Measurements from ENCODE around the gene CCDC186. TPM values are rescaled to one million over a fixed set of nuclear protein-coding genes. Genes with fewer than 3 reads are reported as not detected.
"Not testable (repeated sequence)": the region's sequence is repeated elsewhere in the genome, so short reads cannot be mapped to it uniquely, and the experiment has no call there.

CCDC186 gene
- total and polyA plus RNA-seq, 9 donors: 4.4 to 31.2 (median 17.4) TPM

DNA sequence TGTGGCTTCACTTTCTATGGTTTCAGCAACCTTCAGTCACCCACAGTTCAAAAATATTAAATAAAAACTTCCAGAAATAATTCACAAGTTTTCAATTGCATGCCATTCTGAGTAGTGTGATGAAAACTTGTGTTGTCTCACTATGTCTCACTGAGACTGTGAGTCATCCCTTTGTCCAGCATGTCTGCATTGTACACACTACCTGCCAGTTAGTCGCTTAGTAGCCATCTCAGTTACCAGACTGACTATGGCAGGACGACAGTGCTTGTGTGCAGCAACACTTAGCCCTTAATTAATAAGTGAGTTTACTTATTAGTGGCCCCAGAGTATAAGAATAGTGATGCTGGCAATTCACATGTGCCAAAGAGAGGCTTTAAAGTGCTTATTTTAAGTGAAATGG is 22.5 kb downstream of the CCDC186 start:
- 85 to 94% (median 90%) methylated on average over 2 of the region's 2 CpGs for WGBS, 3 donors
- TF ChIP-seq, protein P1, sequence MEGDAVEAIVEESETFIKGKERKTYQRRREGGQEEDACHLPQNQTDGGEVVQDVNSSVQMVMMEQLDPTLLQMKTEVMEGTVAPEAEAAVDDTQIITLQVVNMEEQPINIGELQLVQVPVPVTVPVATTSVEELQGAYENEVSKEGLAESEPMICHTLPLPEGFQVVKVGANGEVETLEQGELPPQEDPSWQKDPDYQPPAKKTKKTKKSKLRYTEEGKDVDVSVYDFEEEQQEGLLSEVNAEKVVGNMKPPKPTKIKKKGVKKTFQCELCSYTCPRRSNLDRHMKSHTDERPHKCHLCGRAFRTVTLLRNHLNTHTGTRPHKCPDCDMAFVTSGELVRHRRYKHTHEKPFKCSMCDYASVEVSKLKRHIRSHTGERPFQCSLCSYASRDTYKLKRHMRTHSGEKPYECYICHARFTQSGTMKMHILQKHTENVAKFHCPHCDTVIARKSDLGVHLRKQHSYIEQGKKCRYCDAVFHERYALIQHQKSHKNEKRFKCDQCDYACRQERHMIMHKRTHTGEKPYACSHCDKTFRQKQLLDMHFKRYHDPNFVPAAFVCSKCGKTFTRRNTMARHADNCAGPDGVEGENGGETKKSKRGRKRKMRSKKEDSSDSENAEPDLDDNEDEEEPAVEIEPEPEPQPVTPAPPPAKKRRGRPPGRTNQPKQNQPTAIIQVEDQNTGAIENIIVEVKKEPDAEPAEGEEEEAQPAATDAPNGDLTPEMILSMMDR (IDR thresholded peaks at IDR 0.05): no peak
- no peak for TF ChIP-seq POLR2A (IDR thresholded peaks at IDR 0.05)
- no peak for TF ChIP-seq EP300 (IDR thresholded peaks at IDR 0.05)
- no peak overlapping the region for H3K27ac ChIP-seq
- no peak for DNase-seq
- no peaks in the 10 kb centered on the region for H3K27me3 ChIP-seq
- intact Hi-C loops (cut with DNase I): no loop called here
- no peaks in the 10 kb centered on the region for H3K36me3 ChIP-seq
- H3K4me3 ChIP-seq: no peak overlapping the region
- no peaks in the 10 kb centered on the region for H3K9me3 ChIP-seq
- no peaks in the 10 kb centered on the region for H3K4me1 ChIP-seq (ENCODE audit: insufficient read depth)

DNA sequence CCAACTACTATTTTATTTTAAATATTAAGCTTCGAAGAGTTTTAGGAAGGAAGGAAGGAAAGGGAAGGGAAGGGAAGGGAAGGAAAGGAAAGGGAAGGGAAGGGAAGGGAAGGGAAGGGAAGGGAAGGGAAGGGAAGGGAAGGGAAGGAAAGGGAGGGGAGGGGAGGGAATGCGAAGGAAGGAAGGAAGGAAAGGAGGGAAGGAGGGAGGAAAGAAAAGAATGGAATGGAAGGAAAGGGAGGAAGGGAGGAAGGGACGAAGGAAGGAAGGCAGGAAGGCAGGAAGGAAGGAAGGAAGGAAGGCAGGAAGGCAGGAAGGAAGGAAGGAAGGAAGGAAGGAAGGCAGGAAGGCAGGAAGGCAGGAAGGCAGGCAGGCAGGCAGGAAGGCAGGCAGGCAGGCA is 24.5 kb downstream of the CCDC186 start:
- H3K9me3 ChIP-seq; H3K36me3 ChIP-seq; H3K27me3 ChIP-seq; H3K4me1 ChIP-seq (ENCODE audit: insufficient read depth); intact Hi-C loops (cut with DNase I); DNase-seq; H3K27ac ChIP-seq; H3K4me3 ChIP-seq: not testable (repeated sequence)
- WGBS, 3 donors: 95 to 97% (median 95%) methylated on average over 3 of the region's 3 CpGs

DNA sequence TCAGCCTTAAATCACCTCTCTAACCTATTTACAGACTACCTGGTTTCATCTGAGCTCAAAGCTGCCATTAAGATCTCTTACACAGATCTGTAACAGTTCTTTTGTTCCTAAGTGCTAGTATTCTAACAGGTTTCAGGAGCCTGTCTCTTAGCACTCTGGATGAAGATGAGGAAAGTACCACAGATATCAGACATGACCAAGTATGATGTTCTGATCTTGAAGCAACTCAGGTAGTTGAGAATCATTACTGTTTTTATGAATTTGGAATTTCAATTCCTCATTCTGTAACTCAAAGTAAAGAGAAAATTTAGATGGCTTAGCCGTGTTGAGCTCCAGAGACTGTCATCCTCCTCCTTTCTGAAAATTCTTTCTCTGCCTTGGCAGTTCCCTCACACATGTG is 30.8 kb downstream of the CCDC186 start:
- DNase-seq: no peak
- TF ChIP-seq EP300 (IDR thresholded peaks at IDR 0.05): no peak
- TF ChIP-seq, protein P1 (IDR thresholded peaks at IDR 0.05): no peak
- no peak for TF ChIP-seq POLR2A (IDR thresholded peaks at IDR 0.05)
- Histone ChIP-seq H3K27me3 (no peaks in the 10 kb centered on the region), H3K27ac (no peak overlapping the region), H3K9me3 (no peaks in the 10 kb centered on the region), H3K36me3 (no peaks in the 10 kb centered on the region), H3K4me1 (ENCODE audit: insufficient read depth) (no peaks in the 10 kb centered on the region), H3K4me3 (no peak overlapping the region)
- WGBS, 3 donors: 97 to 100% (median 100%) methylated on average over 1 of the region's 1 CpG
- intact Hi-C loops (cut with DNase I): no loop called here

DNA sequence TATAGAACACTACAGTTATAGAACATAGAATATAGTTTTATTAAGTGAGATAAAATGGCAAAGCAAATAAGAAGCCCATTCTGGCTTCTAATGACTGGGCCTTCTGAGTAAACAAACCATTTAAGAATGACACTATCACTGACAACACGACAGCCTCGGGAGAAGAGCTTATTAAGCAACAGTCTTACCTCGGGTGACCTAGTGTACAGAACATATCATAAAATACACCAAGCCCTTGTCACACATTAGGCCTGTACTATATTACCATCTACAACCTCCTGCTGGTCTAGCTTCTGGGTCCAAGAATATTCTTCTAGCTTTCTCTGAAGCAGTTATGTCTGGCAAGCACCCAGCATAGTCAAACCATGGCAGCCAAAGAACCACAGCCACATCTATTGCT is 32.0 kb downstream of the CCDC186 start:
- DNase-seq: no peak
- H3K9me3 ChIP-seq: no peaks in the 10 kb centered on the region
- no peaks in the 10 kb centered on the region for H3K27me3 ChIP-seq
- intact Hi-C loops (cut with DNase I): no loop called here
- H3K4me1 ChIP-seq (ENCODE audit: insufficient read depth): no peaks in the 10 kb centered on the region
- WGBS, 3 donors: 70 to 84% (median 82%) methylated on average over 3 of the region's 3 CpGs
- H3K36me3 ChIP-seq: no peaks in the 10 kb centered on the region
- H3K27ac ChIP-seq: no peak overlapping the region
- TF ChIP-seq EP300 (IDR thresholded peaks at IDR 0.05): no peak
- no peak for TF ChIP-seq POLR2A (IDR thresholded peaks at IDR 0.05)
- TF ChIP-seq, protein P1 (IDR thresholded peaks at IDR 0.05): no peak
- no peak overlapping the region for H3K4me3 ChIP-seq

DNA sequence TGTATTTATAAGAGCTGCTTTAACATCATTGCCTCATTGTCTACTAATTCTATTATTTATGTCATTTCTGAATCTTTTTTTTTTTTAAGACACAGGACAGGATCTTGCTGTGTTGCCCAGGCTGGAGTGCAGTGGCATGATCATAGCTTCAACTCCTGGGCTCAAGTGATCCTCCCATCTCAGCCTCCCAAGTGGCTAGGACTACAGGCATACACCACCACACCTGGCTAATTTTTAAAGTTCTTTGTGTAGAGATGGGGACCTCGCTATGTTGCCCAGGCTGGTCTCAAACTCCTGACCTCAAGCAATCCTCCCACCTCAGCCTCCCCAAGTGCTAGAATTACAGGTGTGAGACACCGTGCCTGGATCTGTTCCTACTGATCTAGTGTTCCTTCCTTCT is 33.2 kb downstream of the CCDC186 start:
- H3K4me3 ChIP-seq; H3K4me1 ChIP-seq (ENCODE audit: insufficient read depth); H3K27me3 ChIP-seq; H3K36me3 ChIP-seq; H3K27ac ChIP-seq; H3K9me3 ChIP-seq; intact Hi-C loops (cut with DNase I); DNase-seq: not testable (repeated sequence)
- WGBS, 3 donors: 94 to 97% (median 96%) methylated on average over 2 of the region's 2 CpGs

DNA sequence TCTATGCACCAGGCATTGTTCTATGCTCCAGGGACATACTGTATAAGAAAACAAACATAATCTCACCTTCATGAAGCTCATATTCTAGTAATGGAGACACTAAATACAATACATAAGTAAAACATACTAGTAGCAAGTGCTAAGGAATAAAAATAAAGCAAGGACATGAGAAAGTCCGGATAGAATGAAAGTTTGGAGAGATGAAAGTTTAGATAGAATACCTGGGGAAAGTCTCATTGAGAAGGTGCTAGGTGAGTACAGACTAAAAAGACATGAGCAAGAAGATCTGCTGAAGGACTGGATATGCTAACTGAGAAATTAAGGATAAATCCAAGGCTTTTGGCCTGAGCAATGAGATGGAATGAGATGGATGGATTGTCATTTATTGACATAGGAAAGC is 34.0 kb downstream of the CCDC186 start:
- H3K4me1 ChIP-seq (ENCODE audit: insufficient read depth): no peaks in the 10 kb centered on the region
- intact Hi-C loops (cut with DNase I): no loop called here
- no peaks in the 10 kb centered on the region for H3K36me3 ChIP-seq
- H3K27ac ChIP-seq: no peak overlapping the region
- no peaks in the 10 kb centered on the region for H3K9me3 ChIP-seq
- H3K4me3 ChIP-seq: no peak overlapping the region
- 40 to 95% (median 94%) methylated on average over 1 of the region's 1 CpG for WGBS, 3 donors
- H3K27me3 ChIP-seq: no peaks in the 10 kb centered on the region
- no peak for TF ChIP-seq EP300 (IDR thresholded peaks at IDR 0.05)
- TF ChIP-seq, protein P1 (IDR thresholded peaks at IDR 0.05): no peak
- no peak for DNase-seq
